ENCODE data around the gene ATP13A5.

Gene ATP13A5

GRCh38 chr3:193344486-193344885 lies 34.1 kb downstream of the ATP13A5 start:
- no peak overlapping the region for H2AFZ ChIP-seq (ENCODE audit: low read depth, low read length)
- TF ChIP-seq EZH2phosphoT487 (IDR thresholded peaks at IDR 0.05; ENCODE audit: low read depth) (no peak), CTCF (IDR thresholded peaks at IDR 0.05; ENCODE audit: low read depth, low read length) (no peak)
- H3K4me3 ChIP-seq (ENCODE audit: low read length): no peak overlapping the region
- H3K27me3 ChIP-seq (ENCODE audit: low read depth, low read length): no peaks in the 10 kb centered on the region
- H4K20me1 ChIP-seq (ENCODE audit: insufficient read depth, low read length): no peaks in the 10 kb centered on the region
- no peaks in the 10 kb centered on the region for H3K9me3 ChIP-seq (ENCODE audit: insufficient read depth, low read length)
- H3K4me2 ChIP-seq (ENCODE audit: low read length): no peak overlapping the region
- H3K27ac ChIP-seq (ENCODE audit: low read length): no peak overlapping the region
- H3K9ac ChIP-seq (ENCODE audit: low read length): no peak overlapping the region
- no peaks in the 10 kb centered on the region for H3K4me1 ChIP-seq (ENCODE audit: low read length)
- H3K36me3 ChIP-seq (replicated peaks; ENCODE audit: low read depth, low read length): no peaks in the 10 kb centered on the region
- no peaks in the 10 kb centered on the region for H3K79me2 ChIP-seq (ENCODE audit: low read length)

DNA sequence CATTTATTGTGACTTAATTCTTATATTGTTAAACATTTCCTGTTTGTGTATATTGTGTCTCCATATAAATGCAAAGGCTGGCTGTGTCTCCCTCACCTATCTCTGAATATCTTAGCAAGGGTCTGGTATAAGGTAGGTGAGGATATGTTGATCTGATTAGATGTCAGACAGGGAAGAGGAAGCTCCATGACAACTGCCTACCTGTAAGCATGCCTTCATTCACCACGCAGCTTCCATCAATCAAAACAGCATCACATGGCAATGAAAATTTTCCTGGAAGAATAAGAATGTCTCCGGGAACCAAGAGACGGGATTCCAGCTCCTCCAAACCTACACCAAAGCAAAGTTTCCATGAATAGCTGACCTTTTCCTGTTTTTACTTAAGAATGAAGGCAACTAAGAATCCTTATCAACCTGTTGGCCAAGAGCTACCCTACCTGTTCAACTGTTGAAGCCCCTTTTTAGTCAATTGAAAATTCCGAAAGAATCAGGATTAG lies 34.8 kb downstream of the ATP13A5 start:
- Histone ChIP-seq H3K27me3 (ENCODE audit: low read depth, low read length) (no peaks in the 10 kb centered on the region), H3K4me3 (ENCODE audit: low read length) (no peak overlapping the region), H3K4me2 (ENCODE audit: low read length) (no peak overlapping the region), H3K4me1 (ENCODE audit: low read length) (no peaks in the 10 kb centered on the region), H3K9ac (ENCODE audit: low read length) (no peak overlapping the region), H3K27ac (ENCODE audit: low read length) (no peak overlapping the region), H2AFZ (ENCODE audit: low read depth, low read length) (no peak overlapping the region), H3K79me2 (ENCODE audit: low read length) (no peaks in the 10 kb centered on the region), H4K20me1 (ENCODE audit: insufficient read depth, low read length) (no peaks in the 10 kb centered on the region), H3K36me3 (replicated peaks; ENCODE audit: low read depth, low read length) (no peaks in the 10 kb centered on the region), H3K9me3 (ENCODE audit: insufficient read depth, low read length) (no peaks in the 10 kb centered on the region)
- TF ChIP-seq CTCF (IDR thresholded peaks at IDR 0.05; ENCODE audit: low read depth, low read length): no peak
- TF ChIP-seq EZH2phosphoT487 (IDR thresholded peaks at IDR 0.05; ENCODE audit: low read depth): no peak

DNA sequence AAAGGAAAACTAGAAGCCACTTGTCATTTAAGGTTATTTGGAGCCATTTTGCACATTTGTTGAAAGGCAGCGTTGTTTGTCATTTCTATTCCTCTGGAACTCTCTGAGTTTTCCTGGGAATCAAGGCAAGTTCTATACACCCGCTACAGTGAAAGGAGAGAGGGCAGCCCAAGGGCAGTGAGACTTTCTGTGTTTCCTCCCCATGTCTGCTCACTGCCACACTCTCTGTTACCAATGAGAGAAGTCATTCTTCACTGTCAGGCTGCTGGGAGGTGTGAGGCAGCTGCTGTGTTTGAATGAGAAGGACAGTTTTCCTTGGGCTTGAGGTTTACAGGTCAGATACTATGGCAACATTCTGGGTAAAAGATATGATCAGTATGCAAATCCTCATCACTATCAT lies 36.0 kb downstream of the ATP13A5 start:
- no peaks in the 10 kb centered on the region for H3K79me2 ChIP-seq (ENCODE audit: low read length)
- H3K4me2 ChIP-seq (ENCODE audit: low read length): no peak overlapping the region
- no peak overlapping the region for H3K4me3 ChIP-seq (ENCODE audit: low read length)
- no peak for TF ChIP-seq EZH2phosphoT487 (IDR thresholded peaks at IDR 0.05; ENCODE audit: low read depth)
- no peak overlapping the region for H2AFZ ChIP-seq (ENCODE audit: low read depth, low read length)
- H3K9me3 ChIP-seq (ENCODE audit: insufficient read depth, low read length): no peaks in the 10 kb centered on the region
- no peaks in the 10 kb centered on the region for H3K36me3 ChIP-seq (replicated peaks; ENCODE audit: low read depth, low read length)
- no peaks in the 10 kb centered on the region for H3K27me3 ChIP-seq (ENCODE audit: low read depth, low read length)
- no peak overlapping the region for H3K27ac ChIP-seq (ENCODE audit: low read length)
- no peak overlapping the region for H3K9ac ChIP-seq (ENCODE audit: low read length)
- no peaks in the 10 kb centered on the region for H3K4me1 ChIP-seq (ENCODE audit: low read length)
- no peaks in the 10 kb centered on the region for H4K20me1 ChIP-seq (ENCODE audit: insufficient read depth, low read length)

DNA sequence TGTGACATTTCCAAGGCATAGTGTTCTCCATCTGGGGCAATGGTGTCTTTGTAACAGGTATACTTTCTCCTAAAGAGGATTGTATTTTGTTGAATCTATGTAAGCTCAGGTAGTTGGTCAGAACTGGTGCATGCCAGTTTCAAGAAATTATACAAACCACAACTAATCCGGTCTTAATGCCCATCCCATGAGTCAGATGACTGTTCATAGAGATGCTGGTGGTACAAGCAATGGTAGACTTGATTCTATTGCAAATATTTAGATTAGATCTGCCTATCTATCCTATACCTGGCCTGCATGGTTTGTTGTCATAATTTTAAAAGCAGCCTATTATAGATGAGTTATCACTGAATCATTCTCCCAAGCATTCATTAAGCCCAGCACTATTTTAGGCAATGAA lies 43.5 kb downstream of the ATP13A5 start:
- Histone ChIP-seq H3K36me3 (replicated peaks; ENCODE audit: low read depth, low read length) (no peaks in the 10 kb centered on the region), H2AFZ (ENCODE audit: low read depth, low read length) (no peak overlapping the region), H3K4me2 (ENCODE audit: low read length) (no peak overlapping the region), H3K27ac (ENCODE audit: low read length) (no peak overlapping the region), H3K4me1 (ENCODE audit: low read length) (peaks cover 8% of the 10 kb centered on the region; the same call in 1 of the 2 replicates), H3K27me3 (ENCODE audit: low read depth, low read length) (no peaks in the 10 kb centered on the region), H3K9ac (ENCODE audit: low read length) (no peak overlapping the region), H3K9me3 (ENCODE audit: insufficient read depth, low read length) (no peaks in the 10 kb centered on the region), H3K4me3 (ENCODE audit: low read length) (no peak overlapping the region), H4K20me1 (ENCODE audit: insufficient read depth, low read length) (no peaks in the 10 kb centered on the region), H3K79me2 (ENCODE audit: low read length) (no peaks in the 10 kb centered on the region)
- TF ChIP-seq EZH2phosphoT487 (IDR thresholded peaks at IDR 0.05; ENCODE audit: low read depth) (no peak), CTCF (IDR thresholded peaks at IDR 0.05; ENCODE audit: low read depth, low read length) (no peak)
